HG03139 (cell line): ENCODE measurements around the gene OLFM2.
"Not testable (repeated sequence)": the region's sequence is repeated elsewhere in the genome, so short reads cannot be mapped to it uniquely, and the experiment has no call there.

Source experiments
- ATAC-seq: cut with Tn5 transposase; IDR thresholded peaks from one replicate; pipeline ENCODE4 v1.9.1; 2021; ENCODE audit not compliant: unreplicated experiment

Gene OLFM2

DNA sequence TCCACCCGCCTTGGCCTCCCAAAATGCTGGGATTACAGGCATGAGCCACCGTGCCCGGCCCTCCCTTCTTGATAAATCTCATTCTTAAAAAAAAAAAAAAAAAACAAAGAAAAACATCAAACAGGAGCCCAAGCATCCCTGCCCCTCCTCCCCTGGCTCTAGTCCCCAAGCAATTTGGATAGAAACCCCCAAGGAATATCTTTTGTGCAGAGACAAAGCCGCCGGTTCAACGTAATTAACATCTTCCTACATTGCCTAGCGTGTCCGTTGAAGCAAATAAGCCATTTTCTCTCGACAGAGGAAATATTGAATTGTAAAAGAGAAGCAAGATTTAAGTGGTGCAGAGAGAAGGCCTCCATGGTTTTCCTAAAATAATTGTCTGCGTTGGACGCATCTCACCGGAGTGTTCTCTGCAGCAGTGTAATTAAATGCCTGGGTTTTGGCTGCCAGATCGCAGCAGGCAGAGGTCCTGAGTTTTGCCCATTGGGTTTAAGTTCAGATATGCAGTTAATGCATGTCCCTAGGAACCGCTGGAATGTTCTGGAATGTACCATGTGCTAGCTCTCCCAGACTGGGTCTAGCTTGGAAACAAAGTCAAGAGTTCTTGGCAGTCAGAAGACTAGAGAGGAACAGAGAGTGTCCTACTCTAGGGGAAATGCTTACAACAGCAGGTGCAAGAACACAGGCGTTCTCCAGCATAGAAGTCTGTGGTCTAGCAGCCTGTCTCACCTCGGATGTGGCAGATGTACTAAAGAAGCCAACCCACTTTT is 70.4 kb downstream of the OLFM2 start:
- no peak for ATAC-seq

DNA sequence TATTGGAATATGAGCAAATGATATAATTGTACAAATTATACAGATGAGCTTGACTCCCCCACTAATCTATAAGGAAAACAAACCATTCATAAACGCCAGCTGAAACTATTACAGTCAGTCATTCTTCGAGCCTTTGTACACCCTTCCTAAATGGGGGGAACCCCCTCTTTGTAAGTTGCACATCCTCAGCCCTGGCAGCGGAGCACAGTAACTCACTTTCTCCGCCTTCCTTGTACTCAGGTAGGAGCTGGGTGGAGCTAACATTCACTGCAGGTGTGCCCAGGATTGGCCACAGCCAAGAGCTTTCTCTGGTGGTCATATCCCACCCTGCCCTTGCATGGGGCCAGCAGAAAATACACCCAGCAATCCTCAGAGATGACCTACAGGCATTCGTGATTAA is 72.6 kb downstream of the OLFM2 start:
- ATAC-seq: no peak

DNA sequence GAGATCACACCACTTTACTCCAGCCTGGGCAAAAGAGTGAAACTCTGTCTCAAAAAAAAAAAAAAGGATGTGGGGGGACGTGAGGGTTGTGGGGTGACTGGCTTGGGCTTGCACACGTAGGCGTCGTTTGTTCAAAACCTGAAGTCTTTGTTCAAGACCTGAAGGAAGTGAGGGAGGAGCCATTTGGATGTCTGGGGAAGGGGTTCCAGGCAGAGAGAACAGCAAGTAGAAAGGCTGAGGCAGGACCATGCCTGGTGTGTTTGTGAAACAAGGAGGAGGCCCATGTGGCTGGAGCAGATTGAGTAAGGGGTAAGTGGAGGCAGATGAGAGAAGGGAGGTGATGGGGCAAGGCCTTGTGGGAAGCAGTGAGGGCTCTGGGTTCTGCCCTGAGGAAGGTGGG is 73.4 kb downstream of the OLFM2 start:
- no peak for ATAC-seq

DNA sequence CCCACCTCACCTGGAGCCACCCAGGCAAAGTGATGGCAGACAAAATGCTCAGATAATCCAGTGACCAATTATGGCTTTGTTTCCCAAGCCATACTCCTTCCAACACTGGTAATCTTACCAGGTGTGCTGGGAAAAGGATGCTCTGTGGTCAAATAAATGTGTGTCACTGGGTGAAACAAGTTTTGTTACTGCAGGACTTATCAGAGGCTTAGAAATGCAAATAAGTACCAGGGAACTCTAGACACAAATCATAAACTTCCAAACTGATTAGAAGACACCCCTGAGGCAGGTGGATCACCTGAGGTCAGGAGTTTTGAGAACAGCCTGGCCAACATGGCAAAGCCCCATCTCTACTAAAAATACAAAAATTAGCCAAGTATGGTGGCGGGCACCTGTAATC is 74.8 kb downstream of the OLFM2 start:
- no peak for ATAC-seq

DNA sequence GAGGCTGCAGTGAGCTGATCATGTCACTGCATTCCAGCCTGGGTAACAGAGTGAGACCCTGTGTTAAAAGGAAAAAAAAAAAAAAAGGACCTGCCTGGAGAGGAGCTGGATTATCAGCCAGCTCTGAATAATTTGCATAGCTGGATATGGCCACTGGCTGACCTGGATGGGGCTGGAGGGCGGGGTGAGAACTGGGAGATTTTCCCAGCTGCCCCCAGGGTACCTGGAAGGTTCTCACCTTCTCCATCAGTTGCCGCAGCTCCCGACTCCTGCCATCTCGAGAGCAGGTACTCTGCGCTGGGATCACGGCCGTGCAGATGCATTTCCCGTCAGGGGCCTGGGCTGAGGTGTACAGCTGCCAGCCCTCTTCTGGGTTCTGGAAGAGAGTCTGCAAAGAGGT is 75.9 kb downstream of the OLFM2 start:
- no peak for ATAC-seq

DNA sequence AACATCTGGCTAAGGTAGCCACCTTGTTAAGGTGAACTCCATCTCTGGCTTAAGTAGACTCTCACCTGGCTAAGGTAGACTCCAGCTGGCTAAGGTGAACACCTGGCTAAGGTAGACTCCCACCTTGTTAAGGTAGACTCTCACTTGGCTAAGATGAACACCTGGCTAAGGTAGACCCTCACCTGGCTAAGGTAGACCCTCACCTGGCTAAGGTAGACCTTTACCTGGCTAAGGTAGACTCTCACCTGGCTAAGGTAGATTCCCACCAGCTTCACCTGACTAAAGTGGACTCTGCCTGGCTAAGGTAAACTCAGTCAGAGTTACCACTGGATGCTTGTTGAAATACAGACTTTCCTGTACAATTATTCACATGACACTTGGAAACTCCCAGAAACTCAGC is 77.5 kb downstream of the OLFM2 start:
- ATAC-seq: no peak

DNA sequence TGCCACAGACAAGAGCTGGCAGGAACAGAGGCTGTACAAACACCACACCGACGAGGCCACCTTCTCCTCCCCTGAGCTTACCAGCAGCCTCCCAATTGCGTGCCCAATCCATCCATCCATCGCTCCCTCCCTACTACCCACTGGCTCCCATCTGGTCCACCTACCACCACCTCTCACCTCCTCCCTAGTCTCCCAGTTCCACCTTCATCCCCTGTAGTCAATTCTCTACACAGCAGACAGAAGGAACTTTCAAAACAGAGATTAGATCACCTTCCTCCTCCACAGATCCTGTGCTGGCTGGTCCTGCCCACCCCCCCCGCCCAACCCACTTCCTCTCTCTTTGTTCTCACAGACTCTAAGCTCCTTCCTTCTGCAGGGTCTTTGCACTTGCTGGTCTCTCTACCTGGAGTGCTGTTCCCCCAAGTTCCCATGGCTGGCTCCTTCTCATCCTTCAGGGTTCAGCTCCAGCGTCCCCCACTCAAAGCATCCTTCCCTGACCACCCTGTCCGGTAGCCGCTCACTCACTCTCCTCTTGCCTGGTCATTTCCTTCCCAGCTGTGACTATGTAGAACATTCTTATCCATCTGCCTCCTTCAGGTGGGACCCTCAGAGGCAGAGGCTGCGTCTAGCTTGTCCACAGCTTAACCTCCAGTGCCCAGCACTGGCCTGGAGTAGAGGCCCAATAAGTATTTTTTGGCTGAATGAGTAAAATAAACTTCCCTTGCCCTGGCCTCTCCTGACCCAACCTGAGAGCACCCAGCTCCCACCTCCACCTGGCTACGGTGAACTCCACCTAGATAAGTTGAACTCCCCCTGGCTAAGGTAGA is 78.2 kb downstream of the OLFM2 start:
- no peak for ATAC-seq

DNA sequence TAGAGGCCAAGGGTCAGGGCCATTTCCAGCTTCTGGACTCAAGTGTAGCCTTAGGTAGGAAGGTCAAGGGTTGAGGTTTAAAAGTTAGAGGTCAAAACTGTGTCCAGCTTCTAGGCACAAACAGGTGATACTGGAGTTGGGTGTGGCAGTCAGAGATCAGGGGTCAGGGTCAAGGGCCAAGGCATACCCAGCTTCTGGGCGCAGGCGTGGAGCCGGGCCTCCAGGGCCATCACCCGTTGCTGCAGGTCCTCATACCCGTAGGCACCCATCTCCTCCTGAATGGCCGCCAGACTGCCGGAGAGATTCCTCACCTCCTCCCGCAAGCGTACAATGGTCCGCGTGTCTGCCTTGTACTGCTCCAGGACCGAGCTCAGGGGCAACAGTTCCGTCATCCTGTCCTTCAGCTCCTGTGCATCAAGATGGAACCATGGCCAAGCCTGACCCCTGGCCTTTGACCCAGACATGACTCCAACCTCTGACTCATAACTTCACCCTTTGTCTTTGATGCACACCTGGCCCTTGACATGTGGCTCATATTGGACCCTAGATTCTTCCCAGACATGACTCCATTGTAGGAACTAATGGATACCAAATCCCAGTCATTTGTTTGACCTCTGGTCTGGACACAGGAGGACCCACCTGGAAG is 79.1 kb downstream of the OLFM2 start:
- ATAC-seq: no peak

DNA sequence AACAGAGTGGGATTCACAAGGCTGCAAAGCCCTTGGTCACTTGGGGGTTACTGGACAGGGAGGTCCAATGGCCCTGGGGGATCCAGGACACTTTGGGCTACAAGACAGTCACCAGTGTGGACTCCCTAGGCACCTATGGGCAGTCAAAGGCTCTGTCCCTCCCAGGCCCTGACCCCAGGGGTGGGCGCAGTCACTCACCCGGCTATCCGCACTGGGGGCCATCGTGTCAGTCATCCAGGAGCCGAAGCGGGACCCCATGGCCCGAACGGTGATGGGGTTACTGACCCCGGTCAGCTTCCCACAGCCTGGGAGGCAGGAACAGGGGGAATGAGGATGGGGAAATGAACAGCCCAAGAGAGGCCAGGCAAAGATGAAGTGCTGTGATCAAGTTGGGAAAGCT is 79.7 kb downstream of the OLFM2 start:
- ATAC-seq: no peak

DNA sequence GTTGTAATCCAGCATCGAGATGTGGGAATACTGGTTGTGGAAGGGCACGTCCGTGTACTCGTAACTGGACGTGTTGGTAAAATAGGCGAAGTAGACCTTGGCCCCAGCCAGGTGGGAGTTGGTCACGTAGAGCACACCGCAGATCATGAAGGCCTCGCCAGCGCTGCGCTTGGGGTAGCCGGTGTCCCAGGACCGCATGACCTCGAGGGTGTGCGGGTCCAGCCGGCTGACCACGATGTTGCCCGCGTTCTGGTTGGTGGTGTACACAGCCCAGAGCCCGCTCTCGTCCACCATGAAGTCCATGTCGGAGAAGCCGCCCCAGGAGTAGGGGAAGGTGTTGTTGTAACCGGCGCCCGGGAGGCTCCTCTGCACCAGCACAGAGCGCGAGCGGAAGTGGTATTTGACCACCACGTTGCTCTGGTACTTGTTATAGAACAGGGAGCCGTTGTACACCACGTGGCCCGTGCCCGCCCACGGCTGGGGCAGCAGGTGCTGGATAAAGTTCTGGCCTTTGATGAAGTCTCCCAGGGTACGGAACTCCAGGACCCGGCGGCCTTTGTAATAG is 82.0 kb downstream of the OLFM2 start:
- no peak for ATAC-seq

DNA sequence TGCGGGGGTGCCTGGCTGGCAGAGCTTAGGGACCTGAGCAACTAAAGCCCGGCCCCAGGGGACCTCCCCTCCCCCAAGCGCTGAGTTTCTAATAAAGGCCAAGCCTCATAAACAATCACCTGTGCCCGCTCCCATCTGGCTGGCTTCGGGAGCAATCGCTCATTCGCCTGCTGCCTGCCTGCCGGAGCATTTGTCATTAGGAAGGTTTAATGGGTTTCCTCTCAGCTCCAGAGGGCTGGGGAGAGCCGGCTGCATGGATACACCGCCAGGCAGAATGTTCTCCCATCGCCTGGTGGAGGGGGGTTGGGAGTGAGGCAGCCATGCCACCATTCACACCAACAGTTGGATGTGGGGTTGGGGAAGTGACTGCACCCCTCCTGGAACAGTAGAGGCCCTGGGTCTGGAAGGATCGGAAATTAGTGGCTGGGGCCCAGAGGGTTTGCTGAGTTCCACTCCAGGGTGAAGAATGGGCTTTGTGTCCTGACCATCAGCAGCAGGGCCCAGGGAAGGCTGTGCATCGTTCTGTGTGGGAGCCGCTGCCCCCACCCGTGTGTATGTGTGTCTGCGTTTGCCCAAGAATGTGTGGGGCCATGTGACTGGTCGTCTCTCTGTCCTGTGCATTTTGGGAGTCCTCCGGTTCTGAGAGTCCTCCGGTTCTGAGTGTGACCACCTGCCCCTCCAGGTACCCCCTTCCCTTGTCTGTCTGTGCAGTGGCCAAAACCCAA is 85.9 kb downstream of the OLFM2 start:
- no peak for ATAC-seq

DNA sequence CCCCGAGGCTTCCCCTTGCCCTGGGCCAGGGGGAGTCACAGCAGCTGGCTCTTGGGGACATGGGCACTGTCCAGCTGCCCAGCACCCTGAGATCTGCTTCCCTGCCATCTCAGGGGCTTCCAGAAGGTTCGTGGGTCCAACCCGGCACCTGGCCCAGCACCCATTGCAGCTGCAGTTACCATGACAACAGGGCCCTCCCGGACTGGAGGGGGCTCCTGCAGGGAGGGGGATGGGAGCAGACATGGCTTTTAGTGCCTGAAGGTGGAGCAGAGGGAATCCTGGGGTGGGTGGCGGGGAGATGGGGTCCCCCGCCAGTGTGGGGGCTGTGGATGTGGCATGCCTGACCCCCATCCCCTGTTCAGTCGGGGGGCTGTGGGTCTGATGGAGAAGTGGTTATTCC is 86.5 kb downstream of the OLFM2 start:
- no peak for ATAC-seq

DNA sequence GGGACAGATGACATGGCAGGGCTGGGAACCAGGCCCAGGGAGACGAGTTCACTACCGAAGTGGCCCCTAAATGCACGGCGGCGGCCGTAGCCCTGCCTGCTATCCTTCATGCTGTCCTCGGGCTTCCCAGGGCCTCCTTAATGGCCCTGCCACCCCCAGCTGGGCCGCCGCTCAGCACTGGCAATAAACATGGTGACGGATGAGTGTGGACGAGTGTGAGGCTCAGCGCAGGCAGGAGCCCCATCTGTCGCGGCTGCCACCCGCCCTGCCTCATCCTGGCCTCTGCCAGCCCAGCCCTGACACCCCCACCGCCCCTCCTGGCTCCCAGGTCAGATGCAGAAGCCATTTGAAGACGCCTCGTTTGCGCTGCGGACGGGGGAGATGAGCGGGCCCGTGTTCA is 87.6 kb downstream of the OLFM2 start:
- ATAC-seq: no peak

DNA sequence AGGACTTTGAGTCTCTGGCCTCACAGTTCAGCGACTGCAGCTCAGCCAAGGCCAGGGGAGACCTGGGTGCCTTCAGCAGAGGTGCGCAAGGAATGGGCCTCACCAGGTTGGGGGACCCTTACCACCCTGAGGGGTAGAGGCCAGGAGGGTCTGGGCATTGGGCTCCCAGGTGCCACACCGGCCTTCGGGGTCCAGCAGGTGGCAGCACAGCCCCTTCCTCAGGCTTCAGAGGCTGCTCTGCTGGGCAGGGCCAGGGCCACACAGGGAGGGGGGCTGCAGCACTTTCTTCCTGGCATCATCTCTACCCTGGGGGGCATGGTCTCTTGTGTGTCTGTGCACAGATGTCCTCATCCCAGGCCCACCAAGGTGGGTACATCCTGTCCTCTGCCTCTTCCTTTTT is 88.3 kb downstream of the OLFM2 start:
- no peak for ATAC-seq

DNA sequence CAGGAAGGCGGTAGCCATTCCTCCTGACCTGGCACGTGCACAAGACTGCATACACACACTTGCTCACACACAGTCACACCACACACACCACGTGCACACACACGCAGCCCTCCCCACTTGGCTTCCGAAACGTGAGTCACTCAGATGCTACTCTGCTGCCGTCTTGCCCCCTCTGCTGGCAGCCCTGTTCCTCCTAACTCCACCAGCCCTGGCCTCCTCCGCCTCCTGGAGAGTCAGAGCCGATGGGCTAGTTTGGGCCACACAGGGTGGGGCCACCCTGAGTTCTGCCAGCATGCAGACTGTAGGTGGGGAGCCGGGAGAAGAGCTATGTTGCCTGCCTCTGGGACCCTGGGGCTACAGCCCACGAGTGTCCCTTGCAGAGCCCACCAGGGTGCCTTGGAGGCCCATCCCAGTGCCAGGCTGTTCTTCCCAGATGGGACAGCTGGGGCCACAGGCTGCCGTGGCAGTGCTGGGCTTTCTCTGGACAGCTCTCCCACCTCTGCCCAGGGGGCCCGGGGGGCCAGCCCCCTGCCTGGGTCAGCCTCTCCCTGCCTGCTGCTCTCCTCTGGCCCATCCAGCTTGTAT is 89.1 kb downstream of the OLFM2 start:
- no peak for ATAC-seq

DNA sequence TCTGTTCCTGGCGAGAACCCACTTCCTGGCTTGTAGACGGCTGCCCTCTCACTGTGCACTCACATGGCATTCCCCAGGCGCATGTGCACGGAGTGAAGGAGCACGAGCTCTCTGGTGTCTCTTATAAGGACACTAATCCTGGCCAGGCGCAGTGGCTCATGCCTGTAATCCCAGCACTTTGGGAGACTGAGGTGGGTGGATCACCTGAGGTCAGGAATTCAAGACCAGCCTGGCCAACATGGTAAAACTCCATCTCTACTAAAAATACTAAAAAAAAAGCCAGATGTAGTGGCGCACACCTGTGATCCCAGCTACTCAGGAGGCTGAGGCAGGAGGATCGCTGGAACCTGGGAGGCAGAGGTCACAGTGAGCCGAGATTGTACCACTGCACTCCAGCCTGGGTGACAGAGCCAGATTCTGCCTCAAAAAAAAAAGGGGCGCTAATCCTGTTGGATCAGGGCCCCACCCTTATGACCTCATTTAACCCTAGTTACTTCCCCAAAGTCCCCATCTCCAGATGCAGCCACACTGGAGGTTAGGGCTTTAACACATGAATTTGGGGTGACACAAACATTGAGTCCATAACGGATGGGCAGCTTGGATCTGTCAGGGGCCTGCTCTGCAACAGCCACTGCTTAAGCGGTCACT is 92.6 kb downstream of the OLFM2 start:
- not testable (repeated sequence) for ATAC-seq

DNA sequence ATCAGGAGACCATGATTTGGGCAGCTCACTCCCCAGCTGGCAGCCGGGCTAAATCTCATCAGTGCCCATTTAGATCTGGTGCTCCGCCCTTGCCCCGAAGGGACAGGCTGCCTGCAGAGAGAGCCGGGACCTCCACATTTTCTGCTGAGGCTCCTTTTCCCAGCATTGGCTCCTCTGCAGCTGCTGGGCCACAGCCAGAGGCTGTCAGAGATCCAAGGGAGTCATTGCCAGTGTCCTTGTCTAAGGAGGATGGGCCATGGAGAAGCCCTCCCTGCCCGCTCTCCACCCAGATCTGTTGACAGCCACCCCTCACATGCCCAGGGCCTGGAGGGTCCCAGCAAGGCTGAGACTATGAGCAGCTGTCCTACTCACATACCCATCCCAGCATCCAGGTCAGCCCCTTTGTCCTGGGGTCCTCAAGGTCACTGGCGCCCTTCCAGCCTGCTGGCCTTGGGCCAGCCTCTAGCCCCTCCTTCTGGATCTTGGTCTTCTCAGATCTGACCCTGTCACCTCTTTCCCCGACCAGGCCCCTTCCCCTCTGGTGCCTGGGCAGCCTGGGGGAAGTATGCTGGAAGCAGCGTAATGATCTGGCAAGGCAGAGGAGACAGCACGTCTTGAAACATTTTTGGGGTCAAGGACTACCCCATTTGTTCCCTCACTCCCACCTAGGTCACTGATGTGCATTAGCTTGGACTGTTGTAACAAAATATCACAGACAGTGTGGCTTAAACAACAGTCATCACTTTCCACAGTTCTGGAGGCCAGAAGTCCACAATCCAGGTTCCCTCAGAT is 93.3 kb downstream of the OLFM2 start:
- no peak for ATAC-seq

DNA sequence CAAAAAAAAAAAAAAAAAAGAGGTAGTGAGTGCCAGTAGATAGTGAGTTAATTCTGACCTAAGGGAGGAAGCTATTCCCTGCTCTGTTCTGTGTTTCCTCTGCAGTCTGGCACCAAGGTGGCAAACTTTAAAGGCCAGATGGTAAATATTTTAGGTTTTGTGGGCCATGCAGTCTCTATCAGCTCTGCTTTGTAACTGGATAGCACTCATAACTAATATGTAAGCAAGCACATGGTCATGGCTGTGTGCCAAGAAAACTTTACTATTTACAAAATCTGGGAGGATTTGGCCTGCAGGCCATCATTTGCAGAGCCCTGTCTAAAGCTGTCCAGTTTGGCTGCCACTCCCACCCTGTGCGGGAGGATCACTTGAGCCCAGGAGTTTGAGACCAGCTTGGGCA is 96.9 kb downstream of the OLFM2 start:
- ATAC-seq: no peak

DNA sequence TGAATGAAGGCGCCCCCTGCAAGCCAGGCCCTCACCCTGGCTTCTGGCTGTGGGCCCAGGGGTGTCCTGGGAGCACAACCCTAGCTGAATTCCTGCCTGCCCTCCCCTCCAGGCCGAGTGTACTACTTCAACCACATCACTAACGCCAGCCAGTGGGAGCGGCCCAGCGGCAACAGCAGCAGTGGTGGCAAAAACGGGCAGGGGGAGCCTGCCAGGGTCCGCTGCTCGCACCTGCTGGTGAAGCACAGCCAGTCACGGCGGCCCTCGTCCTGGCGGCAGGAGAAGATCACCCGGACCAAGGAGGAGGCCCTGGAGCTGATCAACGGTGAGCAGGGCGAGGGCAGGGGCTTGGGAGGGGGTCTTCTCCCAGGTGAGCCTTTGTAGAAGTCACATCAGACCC is 98.0 kb downstream of the OLFM2 start:
- no peak for ATAC-seq
